ENCODE results near the gene TMEM258. TPM values are rescaled to one million over a fixed set of nuclear protein-coding genes. Genes with fewer than 3 reads are reported as not detected.

The TMEM258 gene
- polyA plus RNA-seq, 1 of the 3 experiments (the other 2 are of a cell fraction), result 454 TPM

GRCh38 chr11:61791737-61792309, 576 bp downstream of the TMEM258 start:
- Histone ChIP-seq H3K27me3 (ENCODE audit: insufficient read depth) (no peaks in the 10 kb centered on the region), H3K4me2 (peak overlapping the region; percentile 91), H3K4me1 (ENCODE audit: control insufficient read depth in 1 of 2, insufficient read depth in 2 of 2, low read depth in 1 of 2, low read length in 1 of 2) (peaks cover 5 to 19% of the 10 kb centered on the region in 2 experiments; a peak in 3 of 4 replicates), H3K36me3 (replicated peaks in 1 of 2; ENCODE audit: control insufficient read depth in 1 of 2, insufficient read depth in 2 of 2, low read length in 1 of 2) (peaks cover 18 to 48% of the 10 kb centered on the region in 2 experiments), H3K9me2 (no peaks in the 10 kb centered on the region), H3K9ac (peak overlapping the region; percentile 99), H3K9me3 (no peaks in the 10 kb centered on the region), H2AFZ (ENCODE audit: low read depth) (peak overlapping the region; percentile 85), H3F3A (replicated peaks; ENCODE audit: insufficient read depth) (peaks cover 17% of the 10 kb centered on the region), H3K79me2 (ENCODE audit: insufficient read depth) (peaks cover 71% of the 10 kb centered on the region), H3K4me3 (ENCODE audit: low read depth in 2 of 2, low read length in 1 of 2) (peak overlapping the region; percentile 95 to 98), H4K20me1 (ENCODE audit: insufficient read depth) (no peaks in the 10 kb centered on the region; the same call in 1 of the 2 replicates), H3K27ac (ENCODE audit: low read depth in 2 of 2, low read length in 1 of 2) (peak overlapping the region; percentile 99 to 100)
- TF ChIP-seq RFX5 (IDR thresholded peaks at IDR 0.05; ENCODE audit: low read length) (peak; percentile 43; the same call in 1 of the 2 replicates), RAD21 (IDR thresholded peaks at IDR 0.05; ENCODE audit: low read length) (peak; percentile 20; the same call in 1 of the 2 replicates), RCOR1 (IDR thresholded peaks at IDR 0.05; ENCODE audit: low read length) (no peak), EP300 (IDR thresholded peaks at IDR 0.05; ENCODE audit: borderline replicate concordance in 1 of 2, low read depth in 1 of 2, low read length in 1 of 2) (no peak; a peak in 1 of 4 replicates), MXI1 (IDR thresholded peaks at IDR 0.05; ENCODE audit: low read depth, low read length) (peak; percentile 94), NFIC (IDR thresholded peaks at IDR 0.05; ENCODE audit: borderline replicate concordance) (peak; percentile 62), MEF2A (IDR thresholded peaks at IDR 0.05; ENCODE audit: borderline replicate concordance, low read depth) (no peak), SIN3A (IDR thresholded peaks at IDR 0.05; ENCODE audit: borderline replicate concordance, low read depth, low read length) (0 out of 2 replicates have a peak, but pooled peaks have one; percentile 34), GATA2 (CRISPR knock-in tag; IDR thresholded peaks at IDR 0.05) (no peak), CHD2 (IDR thresholded peaks at IDR 0.05; ENCODE audit: low read length, partially characterized antibody) (peak; percentile 4)
- POLR2A ChIA-PET, result interaction anchor here (0.9 to 2.3 kb wide), 11 partner anchors 9 to 132 kb away, joined by 3 to 47 read pairs (median 6); partner anchors contain the start of genes FADS1 and FADS2
- CTCF ChIA-PET, result interaction anchor here (0.8 to 12.0 kb wide), 13 partner anchors 11 to 316 kb away, joined by 3 to 285 read pairs (median 5); partner anchors contain the start of genes FADS1 and MYRF
- DNase-seq, result peak; percentile 85
- 4% methylated on average over 14 of the region's 14 CpGs for WGBS (ENCODE audit: low lambda C conversion rate)

GRCh38 chr11:61787928-61788491, 4.4 kb downstream of the TMEM258 start:
- ChIA-PET POLR2A (interaction anchor here (0.9 to 1.3 kb wide), 3 partner anchors 9 to 40 kb away, joined by 3 to 6 read pairs (median 3); no protein-coding TSS in a partner anchor), CTCF (interaction anchor here (0.6 to 12.0 kb wide), 38 partner anchors 9 to 320 kb away, joined by 3 to 285 read pairs (median 5); partner anchors contain the start of gene MYRF)
- Histone ChIP-seq H3K27me3 (ENCODE audit: insufficient read depth) (no peaks in the 10 kb centered on the region), H3K9me3 (no peaks in the 10 kb centered on the region), H3K36me3 (replicated peaks in 1 of 2; ENCODE audit: control insufficient read depth in 1 of 2, insufficient read depth in 2 of 2, low read length in 1 of 2) (peaks cover 13 to 63% of the 10 kb centered on the region in 2 experiments), H3K27ac (ENCODE audit: low read depth in 2 of 2, low read length in 1 of 2) (no peak overlapping the region; a peak in 1 of 4 replicates), H3K79me2 (ENCODE audit: insufficient read depth) (peaks cover 33% of the 10 kb centered on the region), H3F3A (replicated peaks; ENCODE audit: insufficient read depth) (peaks cover 10% of the 10 kb centered on the region), H3K4me2 (no peak overlapping the region), H3K9ac (no peak overlapping the region), H3K9me2 (no peaks in the 10 kb centered on the region), H2AFZ (ENCODE audit: low read depth) (no peak overlapping the region), H3K4me1 (ENCODE audit: control insufficient read depth in 1 of 2, insufficient read depth in 2 of 2, low read depth in 1 of 2, low read length in 1 of 2) (peaks cover 5 to 14% of the 10 kb centered on the region in 2 experiments; a peak in 3 of 4 replicates), H3K4me3 (ENCODE audit: low read depth in 2 of 2, low read length in 1 of 2) (no peak overlapping the region), H4K20me1 (ENCODE audit: insufficient read depth) (no peaks in the 10 kb centered on the region)
- 57% methylated on average over 8 of the region's 9 CpGs for WGBS (ENCODE audit: low lambda C conversion rate)
- TF ChIP-seq CHD2 (IDR thresholded peaks at IDR 0.05; ENCODE audit: low read length, partially characterized antibody), result no peak
- no peak for TF ChIP-seq RXRA (IDR thresholded peaks at IDR 0.05; ENCODE audit: borderline replicate concordance, low read depth)
- peak; percentile 71 for TF ChIP-seq RAD21 (IDR thresholded peaks at IDR 0.05; ENCODE audit: low read length)
- TF ChIP-seq CTCF (IDR thresholded peaks at IDR 0.05), result peak; percentile 66
- peak; percentile 21; the same call in 1 of the 2 replicates for TF ChIP-seq SMC3 (IDR thresholded peaks at IDR 0.05; ENCODE audit: low read depth, low read length)
- no peak for TF ChIP-seq MXI1 (IDR thresholded peaks at IDR 0.05; ENCODE audit: low read depth, low read length)
- DNase-seq, result peak; percentile 74

Measured in SK-N-SH (cell line).